ENCODE data around the gene BANP.
A peak's percentile ranks its signal among the peaks of the same experiment; 100 is the strongest.
"Not testable (repeated sequence)": the region's sequence is repeated elsewhere in the genome, so short reads cannot be mapped to it uniquely, and the experiment has no call there.

BANP gene

GRCh38 chr16:87983737-87984097 lies 32.5 kb downstream of the BANP start:
- not testable (repeated sequence) for H2AFZ ChIP-seq (ENCODE audit: low read length, unreplicated experiment); H3K79me2 ChIP-seq (ENCODE audit: control insufficient read depth, insufficient read depth, low read length, unreplicated experiment); H3K4me3 ChIP-seq (ENCODE audit: low read depth, low read length); H3K36me3 ChIP-seq (ENCODE audit: insufficient read depth, low read length); H3K27me3 ChIP-seq (ENCODE audit: insufficient read depth, low read length); H3K27ac ChIP-seq (ENCODE audit: low read depth, low read length)
- H3K4me1 ChIP-seq (ENCODE audit: control insufficient read depth, insufficient read depth, low read length, unreplicated experiment): peaks cover 11% of the 10 kb centered on the region

- H3K36me3 ChIP-seq (ENCODE audit: insufficient read depth, low read length); H2AFZ ChIP-seq (ENCODE audit: low read length, unreplicated experiment); H3K27me3 ChIP-seq (ENCODE audit: insufficient read depth, low read length); H3K4me3 ChIP-seq (ENCODE audit: low read depth, low read length); H3K79me2 ChIP-seq (ENCODE audit: control insufficient read depth, insufficient read depth, low read length, unreplicated experiment); H3K27ac ChIP-seq (ENCODE audit: low read depth, low read length): not testable (repeated sequence)
- peaks cover 11% of the 10 kb centered on the region for H3K4me1 ChIP-seq (ENCODE audit: control insufficient read depth, insufficient read depth, low read length, unreplicated experiment)
These were observed 32.9 kb downstream of the BANP start for GRCh38 chr16:87984180-87984579.

GRCh38 chr16:87984632-87985267 lies 33.5 kb downstream of the BANP start:
- H3K79me2 ChIP-seq (ENCODE audit: control insufficient read depth, insufficient read depth, low read length, unreplicated experiment): peaks cover 2% of the 10 kb centered on the region
- no peak overlapping the region for H3K27ac ChIP-seq (ENCODE audit: low read depth, low read length)
- H2AFZ ChIP-seq (ENCODE audit: low read length, unreplicated experiment): no peak overlapping the region
- H3K27me3 ChIP-seq (ENCODE audit: insufficient read depth, low read length): no peaks in the 10 kb centered on the region
- no peak overlapping the region for H3K4me3 ChIP-seq (ENCODE audit: low read depth, low read length)
- peaks cover 11% of the 10 kb centered on the region for H3K4me1 ChIP-seq (ENCODE audit: control insufficient read depth, insufficient read depth, low read length, unreplicated experiment)
- no peaks in the 10 kb centered on the region; the same call in 1 of the 2 replicates for H3K36me3 ChIP-seq (ENCODE audit: insufficient read depth, low read length)

- not testable (repeated sequence) for H3K4me3 ChIP-seq (ENCODE audit: low read depth, low read length); H3K36me3 ChIP-seq (ENCODE audit: insufficient read depth, low read length); H2AFZ ChIP-seq (ENCODE audit: low read length, unreplicated experiment); H3K79me2 ChIP-seq (ENCODE audit: control insufficient read depth, insufficient read depth, low read length, unreplicated experiment); H3K27ac ChIP-seq (ENCODE audit: low read depth, low read length); H3K27me3 ChIP-seq (ENCODE audit: insufficient read depth, low read length)
- peaks cover 11% of the 10 kb centered on the region for H3K4me1 ChIP-seq (ENCODE audit: control insufficient read depth, insufficient read depth, low read length, unreplicated experiment)
These were observed 34.3 kb downstream of the BANP start for GRCh38 chr16:87985493-87985892.

GRCh38 chr16:87986361-87986849 lies 35.2 kb downstream of the BANP start:
- Histone ChIP-seq H3K4me1 (ENCODE audit: control insufficient read depth, insufficient read depth, low read length, unreplicated experiment) (peaks cover 11% of the 10 kb centered on the region), H3K27ac (ENCODE audit: low read depth, low read length) (peak overlapping the region; percentile 55; the same call in 1 of the 2 replicates)
- H3K27me3 ChIP-seq (ENCODE audit: insufficient read depth, low read length); H3K79me2 ChIP-seq (ENCODE audit: control insufficient read depth, insufficient read depth, low read length, unreplicated experiment); H3K36me3 ChIP-seq (ENCODE audit: insufficient read depth, low read length); H2AFZ ChIP-seq (ENCODE audit: low read length, unreplicated experiment); H3K4me3 ChIP-seq (ENCODE audit: low read depth, low read length): not testable (repeated sequence)

- H3K36me3 ChIP-seq (ENCODE audit: insufficient read depth, low read length); H3K27ac ChIP-seq (ENCODE audit: low read depth, low read length); H3K79me2 ChIP-seq (ENCODE audit: control insufficient read depth, insufficient read depth, low read length, unreplicated experiment); H3K4me3 ChIP-seq (ENCODE audit: low read depth, low read length); H3K27me3 ChIP-seq (ENCODE audit: insufficient read depth, low read length); H2AFZ ChIP-seq (ENCODE audit: low read length, unreplicated experiment); H3K4me1 ChIP-seq (ENCODE audit: control insufficient read depth, insufficient read depth, low read length, unreplicated experiment): not testable (repeated sequence)
These were observed 37.4 kb downstream of the BANP start for GRCh38 chr16:87988596-87988995.

GRCh38 chr16:87990254-87990653 lies 39.0 kb downstream of the BANP start:
- not testable (repeated sequence) for H3K36me3 ChIP-seq (ENCODE audit: insufficient read depth, low read length); H2AFZ ChIP-seq (ENCODE audit: low read length, unreplicated experiment); H3K27ac ChIP-seq (ENCODE audit: low read depth, low read length); H3K27me3 ChIP-seq (ENCODE audit: insufficient read depth, low read length); H3K4me3 ChIP-seq (ENCODE audit: low read depth, low read length); H3K79me2 ChIP-seq (ENCODE audit: control insufficient read depth, insufficient read depth, low read length, unreplicated experiment); H3K4me1 ChIP-seq (ENCODE audit: control insufficient read depth, insufficient read depth, low read length, unreplicated experiment)

- H3K36me3 ChIP-seq (ENCODE audit: insufficient read depth, low read length): not testable (repeated sequence)
These were observed 40.9 kb downstream of the BANP start for GRCh38 chr16:87992142-87992541.

GRCh38 chr16:87993901-87994300 lies 42.7 kb downstream of the BANP start:
- Histone ChIP-seq H2AFZ (ENCODE audit: low read length, unreplicated experiment) (no peak overlapping the region), H3K4me1 (ENCODE audit: control insufficient read depth, insufficient read depth, low read length, unreplicated experiment) (no peaks in the 10 kb centered on the region), H3K27me3 (ENCODE audit: insufficient read depth, low read length) (no peaks in the 10 kb centered on the region), H3K27ac (ENCODE audit: low read depth, low read length) (no peak overlapping the region), H3K4me3 (ENCODE audit: low read depth, low read length) (no peak overlapping the region), H3K79me2 (ENCODE audit: control insufficient read depth, insufficient read depth, low read length, unreplicated experiment) (no peaks in the 10 kb centered on the region), H3K36me3 (ENCODE audit: insufficient read depth, low read length) (no peaks in the 10 kb centered on the region)

More at GRCh38 chr16:87992142-87992541, 40.9 kb downstream of the BANP start:
- not testable (repeated sequence) for H3K27ac ChIP-seq (ENCODE audit: low read depth, low read length); H2AFZ ChIP-seq (ENCODE audit: low read length, unreplicated experiment); H3K79me2 ChIP-seq (ENCODE audit: control insufficient read depth, insufficient read depth, low read length, unreplicated experiment); H3K27me3 ChIP-seq (ENCODE audit: insufficient read depth, low read length); H3K4me1 ChIP-seq (ENCODE audit: control insufficient read depth, insufficient read depth, low read length, unreplicated experiment); H3K4me3 ChIP-seq (ENCODE audit: low read depth, low read length)

- Histone ChIP-seq H2AFZ (ENCODE audit: low read length, unreplicated experiment) (no peak overlapping the region), H3K79me2 (ENCODE audit: control insufficient read depth, insufficient read depth, low read length, unreplicated experiment) (no peaks in the 10 kb centered on the region), H3K4me3 (ENCODE audit: low read depth, low read length) (no peak overlapping the region), H3K36me3 (ENCODE audit: insufficient read depth, low read length) (no peaks in the 10 kb centered on the region), H3K4me1 (ENCODE audit: control insufficient read depth, insufficient read depth, low read length, unreplicated experiment) (no peaks in the 10 kb centered on the region), H3K27ac (ENCODE audit: low read depth, low read length) (no peak overlapping the region), H3K27me3 (ENCODE audit: insufficient read depth, low read length) (no peaks in the 10 kb centered on the region)
These were observed 44.4 kb downstream of the BANP start for GRCh38 chr16:87995644-87996043.

GRCh38 chr16:87996962-87997880 lies 46.0 kb downstream of the BANP start:
- no peak overlapping the region for H3K27ac ChIP-seq (ENCODE audit: low read depth, low read length)
- H3K79me2 ChIP-seq (ENCODE audit: control insufficient read depth, insufficient read depth, low read length, unreplicated experiment): no peaks in the 10 kb centered on the region
- H3K4me1 ChIP-seq (ENCODE audit: control insufficient read depth, insufficient read depth, low read length, unreplicated experiment): no peaks in the 10 kb centered on the region
- no peaks in the 10 kb centered on the region for H3K27me3 ChIP-seq (ENCODE audit: insufficient read depth, low read length)
- H3K36me3 ChIP-seq (ENCODE audit: insufficient read depth, low read length): no peaks in the 10 kb centered on the region
- H3K4me3 ChIP-seq (ENCODE audit: low read depth, low read length): no peak overlapping the region
- no peak overlapping the region for H2AFZ ChIP-seq (ENCODE audit: low read length, unreplicated experiment)
